Lower leg skin (tissue), 3 donors: ENCODE data around the gene ZNF580.

ENCODE experiments used
- POLR2A ChIP-seq, 2 donors: fragments of 450-650 bp; IDR thresholded peaks; one replicate each; pipeline ENCODE4 v1.6.1; 2016 to 2017; ENCODE audit warnings: antibody characterized with exemption in 2 of 2, mild to moderate bottlenecking in 1 of 2, moderate library complexity in 1 of 2
- TF ChIP-seq, protein P1 (sequence below), 3 donors: fragments of 450-650 bp; IDR thresholded peaks; one replicate each; pipeline ENCODE4 v1.5.1; 2016; ENCODE audit warnings: antibody characterized with exemption in 3 of 3, mild to moderate bottlenecking in 3 of 3, moderate library complexity in 2 of 3

DNA sequence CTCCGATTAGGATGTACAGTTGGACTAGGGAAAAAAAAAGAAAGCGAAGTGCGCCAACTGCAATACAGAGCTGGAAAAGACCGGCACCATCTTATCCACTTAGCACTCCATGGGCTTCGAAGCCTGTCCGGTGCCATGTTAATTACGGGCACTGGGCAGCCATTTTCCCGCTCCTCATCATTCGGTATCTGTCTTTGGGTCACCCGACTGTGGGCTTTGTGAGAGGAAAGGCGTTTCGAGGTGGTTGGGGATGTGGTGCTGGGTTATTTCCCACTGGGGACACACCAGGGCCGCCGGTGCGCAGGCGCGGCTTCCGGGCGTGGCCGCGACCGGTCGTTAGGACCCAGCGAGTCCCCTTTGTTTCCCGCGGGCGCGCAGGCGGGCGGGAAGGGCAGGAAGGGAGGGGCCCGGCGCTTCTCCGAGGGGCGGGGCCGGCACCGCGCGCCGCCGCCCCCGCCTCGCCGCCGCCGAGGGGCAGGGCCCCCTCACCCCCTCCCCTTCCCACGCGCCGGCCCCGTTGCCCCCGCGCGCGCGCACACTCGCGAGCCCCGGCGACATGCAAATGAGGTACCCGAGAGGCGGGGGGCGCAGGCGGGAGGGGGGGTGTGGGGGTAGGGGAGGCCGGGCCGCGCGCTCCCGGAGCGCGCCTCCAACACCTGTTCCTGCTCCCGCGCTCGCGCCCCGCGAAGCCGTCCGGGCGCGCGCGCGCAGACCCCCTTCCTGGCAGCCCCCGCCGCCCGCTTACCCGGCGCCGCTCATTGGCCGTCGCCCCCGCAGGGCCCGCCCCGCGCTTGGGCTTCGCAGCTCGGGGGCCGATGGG lies 40.8 kb upstream of the ZNF580 start, which contains the start of gene ZNF524:
- TF ChIP-seq, protein P1, sequence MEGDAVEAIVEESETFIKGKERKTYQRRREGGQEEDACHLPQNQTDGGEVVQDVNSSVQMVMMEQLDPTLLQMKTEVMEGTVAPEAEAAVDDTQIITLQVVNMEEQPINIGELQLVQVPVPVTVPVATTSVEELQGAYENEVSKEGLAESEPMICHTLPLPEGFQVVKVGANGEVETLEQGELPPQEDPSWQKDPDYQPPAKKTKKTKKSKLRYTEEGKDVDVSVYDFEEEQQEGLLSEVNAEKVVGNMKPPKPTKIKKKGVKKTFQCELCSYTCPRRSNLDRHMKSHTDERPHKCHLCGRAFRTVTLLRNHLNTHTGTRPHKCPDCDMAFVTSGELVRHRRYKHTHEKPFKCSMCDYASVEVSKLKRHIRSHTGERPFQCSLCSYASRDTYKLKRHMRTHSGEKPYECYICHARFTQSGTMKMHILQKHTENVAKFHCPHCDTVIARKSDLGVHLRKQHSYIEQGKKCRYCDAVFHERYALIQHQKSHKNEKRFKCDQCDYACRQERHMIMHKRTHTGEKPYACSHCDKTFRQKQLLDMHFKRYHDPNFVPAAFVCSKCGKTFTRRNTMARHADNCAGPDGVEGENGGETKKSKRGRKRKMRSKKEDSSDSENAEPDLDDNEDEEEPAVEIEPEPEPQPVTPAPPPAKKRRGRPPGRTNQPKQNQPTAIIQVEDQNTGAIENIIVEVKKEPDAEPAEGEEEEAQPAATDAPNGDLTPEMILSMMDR (IDR thresholded peaks at IDR 0.05): no peak
- TF ChIP-seq POLR2A (IDR thresholded peaks at IDR 0.05): no peak
